HepG2 (cell line): ENCODE measurements around the gene SRD5A1. TPM values are rescaled to one million over a fixed set of nuclear protein-coding genes. Genes with fewer than 3 reads are reported as not detected.

ENCODE experiments used
- AHR ChIP-seq: IDR thresholded peaks from 2 replicates; pipeline ENCODE4 v1.6.1; 2018; ENCODE audit warnings: missing genetic modification reagents, missing compliant biosample characterization
- ERF ChIP-seq: IDR thresholded peaks from 2 replicates; pipeline ENCODE4 v1.6.1; 2018; ENCODE audit warnings: missing biosample characterization, missing genetic modification reagents
- ESRRA ChIP-seq: sonication (generic); formaldehyde crosslinking; IDR thresholded peaks from 2 replicates; pipeline ENCODE4 v1.5.1; 2020; ENCODE audit warnings: mild to moderate bottlenecking, low read depth, missing genetic modification reagents
- FOSL2 ChIP-seq: sonication (generic); formaldehyde crosslinking; IDR thresholded peaks from 2 replicates; pipeline ENCODE4 v1.4.0; 2020; ENCODE audit warnings: missing genetic modification reagents
- HOMEZ ChIP-seq: IDR thresholded peaks from 2 replicates; pipeline ENCODE4 v1.6.1; 2016; ENCODE audit warnings: low read depth
- HOXA5 ChIP-seq: sonication (generic); formaldehyde crosslinking; IDR thresholded peaks from 2 replicates; pipeline ENCODE4 v1.4.0; 2020; ENCODE audit warnings: missing genetic modification reagents
- JUN ChIP-seq: sonication (generic); formaldehyde crosslinking; IDR thresholded peaks from 2 replicates; pipeline ENCODE4 v1.4.0; 2020; ENCODE audit warnings: mild to moderate bottlenecking, missing genetic modification reagents
- KLF11 ChIP-seq: IDR thresholded peaks from 2 replicates; pipeline ENCODE4 v1.6.1; 2016; ENCODE audit warnings: missing compliant biosample characterization
- RAD21 ChIP-seq: fragments of 450-650 bp; formaldehyde crosslinking; IDR thresholded peaks from 2 replicates; pipeline ENCODE4 v1.5.0; 2020; ENCODE audit warnings: mild to moderate bottlenecking
- RNF219 ChIP-seq: sonication (generic); formaldehyde crosslinking; IDR thresholded peaks from 2 replicates; pipeline ENCODE4 v1.5.0; 2020; ENCODE audit warnings: mild to moderate bottlenecking, missing genetic modification reagents
- SIN3A ChIP-seq: IDR thresholded peaks from 2 replicates; pipeline ENCODE4 v1.6.1; 2011; ENCODE audit warnings: low read depth, mild to moderate bottlenecking, control low read depth, low read length, borderline replicate concordance
- THAP11 ChIP-seq: IDR thresholded peaks from 2 replicates; pipeline ENCODE4 v1.6.1; 2016; ENCODE audit warnings: missing biosample characterization, missing genetic modification reagents
- ZBED4 ChIP-seq: sonication (generic); formaldehyde crosslinking; IDR thresholded peaks from 2 replicates; pipeline ENCODE4 v1.4.0; 2020; ENCODE audit warnings: missing genetic modification reagents, borderline replicate concordance
- ZBTB43 ChIP-seq: sonication (generic); formaldehyde crosslinking; conservative IDR thresholded peaks from 2 replicates; pipeline ENCODE4 v1.4.0; 2020; ENCODE audit warnings: missing genetic modification reagents
- ZFP62 ChIP-seq: sonication (generic); formaldehyde crosslinking; IDR thresholded peaks from 2 replicates; pipeline ENCODE4 v1.4.0; 2020; ENCODE audit warnings: missing genetic modification reagents
- ZNF577 ChIP-seq: sonication (generic); formaldehyde crosslinking; IDR thresholded peaks from 2 replicates; pipeline ENCODE4 v1.4.0; 2020; ENCODE audit warnings: mild to moderate bottlenecking, low read depth, missing genetic modification reagents, borderline replicate concordance
- ZSCAN12 ChIP-seq: sonication (generic); formaldehyde crosslinking; IDR thresholded peaks from 2 replicates; pipeline ENCODE4 v1.9.0; 2021; ENCODE audit warnings: mild to moderate bottlenecking, missing genetic modification reagents
- polyA plus RNA-seq, 8 experiments: library from polyadenylated mRNA; depleted of rRNA in 3 of 8; stranded (reverse) in 7 of 8; unstranded in 1 of 8; fragments of >200 nt; fragmentation: Illumina TruSeq in 4 of 8; extraction: Trizol in 4 of 8; gene quantifications; 2 replicates each; pipeline versions ENCODE4 v1.2.1 to v1.2.3, GENCODE V29; 2011 to 2016; ENCODE audit warnings: low read depth in 4 of 8, missing spikeins in 1 of 8, mixed read lengths in 1 of 8; ENCODE audit not compliant: insufficient read depth in 1 of 8
- total RNA-seq, 5 experiments: library from RNA; depleted of rRNA; stranded (reverse); fragments of >200 nt; fragmentation: Illumina TruSeq; extraction: Trizol; gene quantifications; 2 replicates each; pipeline ENCODE4 v1.2.3, GENCODE V29; 2016; ENCODE audit warnings: low read depth in 1 of 5
- TF ChIP-seq, protein P1 (sequence below): sonication (generic); IDR thresholded peaks from 2 replicates; pipeline ENCODE4 v1.6.1; 2016; ENCODE audit warnings: low read depth, borderline replicate concordance
- TF ChIP-seq, protein P2 (sequence below): sonication (generic); formaldehyde crosslinking; IDR thresholded peaks from 2 replicates; pipeline ENCODE4 v1.5.1; 2020; ENCODE audit warnings: mild to moderate bottlenecking, moderate library complexity, missing genetic modification reagents

The SRD5A1 gene
- total and polyA plus RNA-seq, 2 of the 13 experiments (the other 11 are each of a cell fraction or from before 2014, with no cell fraction given): 6.1 to 9.9 TPM

DNA sequence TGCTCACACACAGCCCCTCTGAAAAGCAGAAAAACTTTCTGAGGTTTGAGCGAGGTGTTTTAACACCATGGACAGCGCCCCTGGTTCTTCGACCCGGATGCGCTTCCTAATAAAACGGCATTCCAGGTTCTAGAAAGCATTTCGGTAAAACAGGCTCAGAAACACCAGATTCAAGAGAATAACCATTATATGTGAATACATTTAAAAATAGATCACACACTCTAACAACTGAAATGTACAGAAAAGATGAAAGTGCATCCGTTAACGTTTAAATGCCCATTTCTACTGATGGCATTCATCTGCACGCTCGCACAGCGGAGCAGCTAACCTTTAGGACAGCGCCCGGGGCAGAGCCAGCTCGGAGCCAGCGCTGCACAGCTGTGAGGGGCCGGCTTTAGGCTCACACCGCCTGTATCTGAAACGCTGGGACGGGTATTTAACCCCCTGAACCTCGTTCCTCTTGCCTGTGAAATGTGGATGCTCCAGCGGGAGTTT is 53.7 kb downstream of the SRD5A1 start (continued):
- TF ChIP-seq ERF (CRISPR knock-in tag) (peak; percentile 95), ZBED4 (CRISPR knock-in tag) (peak; percentile 69; the same call in 1 of the 2 replicates), ZNF577 (CRISPR knock-in tag) (no peak), HOMEZ (CRISPR knock-in tag) (0 out of 2 replicates have a peak, but pooled peaks have one; percentile 40), ZFP62 (no peak), ZBTB43 (CRISPR knock-in tag) (peak; percentile 83; the same call in 1 of the 2 replicates), FOSL2 (CRISPR knock-in tag) (peak; percentile 27; the same call in 1 of the 2 replicates), JUN (no peak), HOXA5 (CRISPR knock-in tag) (peak; percentile 83), KLF11 (0 out of 2 replicates have a peak, but pooled peaks have one; percentile 86), SIN3A (peak; percentile 81; the same call in 1 of the 2 replicates), AHR (no peak), RNF219 (CRISPR knock-in tag) (no peak), THAP11 (CRISPR knock-in tag) (peak; percentile 66; the same call in 1 of the 2 replicates), RAD21 (CRISPR knock-in tag) (no peak), ZSCAN12 (peak; percentile 57; the same call in 1 of the 2 replicates), ESRRA (CRISPR knock-in tag) (0 out of 2 replicates have a peak, but pooled peaks have one; percentile 41)
- TF ChIP-seq, protein P1, sequence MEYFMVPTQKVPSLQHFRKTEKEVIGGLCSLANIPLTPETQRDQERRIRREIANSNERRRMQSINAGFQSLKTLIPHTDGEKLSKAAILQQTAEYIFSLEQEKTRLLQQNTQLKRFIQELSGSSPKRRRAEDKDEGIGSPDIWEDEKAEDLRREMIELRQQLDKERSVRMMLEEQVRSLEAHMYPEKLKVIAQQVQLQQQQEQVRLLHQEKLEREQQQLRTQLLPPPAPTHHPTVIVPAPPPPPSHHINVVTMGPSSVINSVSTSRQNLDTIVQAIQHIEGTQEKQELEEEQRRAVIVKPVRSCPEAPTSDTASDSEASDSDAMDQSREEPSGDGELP: peak; percentile 59; the same call in 1 of the 2 replicates
- TF ChIP-seq, protein P2, sequence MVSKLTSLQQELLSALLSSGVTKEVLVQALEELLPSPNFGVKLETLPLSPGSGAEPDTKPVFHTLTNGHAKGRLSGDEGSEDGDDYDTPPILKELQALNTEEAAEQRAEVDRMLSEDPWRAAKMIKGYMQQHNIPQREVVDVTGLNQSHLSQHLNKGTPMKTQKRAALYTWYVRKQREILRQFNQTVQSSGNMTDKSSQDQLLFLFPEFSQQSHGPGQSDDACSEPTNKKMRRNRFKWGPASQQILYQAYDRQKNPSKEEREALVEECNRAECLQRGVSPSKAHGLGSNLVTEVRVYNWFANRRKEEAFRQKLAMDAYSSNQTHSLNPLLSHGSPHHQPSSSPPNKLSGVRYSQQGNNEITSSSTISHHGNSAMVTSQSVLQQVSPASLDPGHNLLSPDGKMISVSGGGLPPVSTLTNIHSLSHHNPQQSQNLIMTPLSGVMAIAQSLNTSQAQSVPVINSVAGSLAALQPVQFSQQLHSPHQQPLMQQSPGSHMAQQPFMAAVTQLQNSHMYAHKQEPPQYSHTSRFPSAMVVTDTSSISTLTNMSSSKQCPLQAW (CRISPR knock-in tag): no peak
